ENCODE measurements around the gene UBASH3A.

DNA sequence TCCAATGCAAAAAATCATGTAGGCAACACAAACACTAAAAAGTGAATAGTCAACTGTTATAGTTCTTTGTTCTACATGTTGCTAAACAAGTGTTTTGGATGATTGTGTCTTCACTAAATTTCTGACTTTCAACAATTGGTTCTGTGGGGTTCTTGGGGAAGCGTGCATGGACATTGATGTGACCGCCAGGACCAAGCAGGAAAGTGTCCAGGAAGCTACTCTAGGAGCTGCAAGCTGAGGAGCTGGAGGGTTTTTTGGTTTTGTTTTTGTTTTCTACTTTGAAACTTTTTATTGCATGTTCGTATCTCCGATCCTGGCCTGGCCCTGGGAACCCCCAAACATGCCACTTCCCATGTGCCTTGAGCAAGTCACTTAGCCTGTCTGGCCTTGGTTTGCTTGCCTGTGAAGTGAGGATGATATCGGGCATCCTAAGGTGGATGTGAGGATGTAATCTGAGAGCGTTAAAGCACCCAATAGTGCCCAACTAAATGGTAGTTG, 15.8 kb upstream of the UBASH3A start:
- TF ChIP-seq, protein P1, sequence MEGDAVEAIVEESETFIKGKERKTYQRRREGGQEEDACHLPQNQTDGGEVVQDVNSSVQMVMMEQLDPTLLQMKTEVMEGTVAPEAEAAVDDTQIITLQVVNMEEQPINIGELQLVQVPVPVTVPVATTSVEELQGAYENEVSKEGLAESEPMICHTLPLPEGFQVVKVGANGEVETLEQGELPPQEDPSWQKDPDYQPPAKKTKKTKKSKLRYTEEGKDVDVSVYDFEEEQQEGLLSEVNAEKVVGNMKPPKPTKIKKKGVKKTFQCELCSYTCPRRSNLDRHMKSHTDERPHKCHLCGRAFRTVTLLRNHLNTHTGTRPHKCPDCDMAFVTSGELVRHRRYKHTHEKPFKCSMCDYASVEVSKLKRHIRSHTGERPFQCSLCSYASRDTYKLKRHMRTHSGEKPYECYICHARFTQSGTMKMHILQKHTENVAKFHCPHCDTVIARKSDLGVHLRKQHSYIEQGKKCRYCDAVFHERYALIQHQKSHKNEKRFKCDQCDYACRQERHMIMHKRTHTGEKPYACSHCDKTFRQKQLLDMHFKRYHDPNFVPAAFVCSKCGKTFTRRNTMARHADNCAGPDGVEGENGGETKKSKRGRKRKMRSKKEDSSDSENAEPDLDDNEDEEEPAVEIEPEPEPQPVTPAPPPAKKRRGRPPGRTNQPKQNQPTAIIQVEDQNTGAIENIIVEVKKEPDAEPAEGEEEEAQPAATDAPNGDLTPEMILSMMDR (IDR thresholded peaks at IDR 0.05) = no peak
- no peak for TF ChIP-seq EP300 (IDR thresholded peaks at IDR 0.05; ENCODE audit: borderline replicate concordance in 1 of 2, low read depth in 1 of 2, low read length in 1 of 2)
- TF ChIP-seq MXI1 (IDR thresholded peaks at IDR 0.05; ENCODE audit: low read depth, low read length) = no peak
- no peak for TF ChIP-seq EZH2phosphoT487 (IDR thresholded peaks at IDR 0.05; ENCODE audit: borderline replicate concordance, low read depth)
- TF ChIP-seq, protein P2, sequence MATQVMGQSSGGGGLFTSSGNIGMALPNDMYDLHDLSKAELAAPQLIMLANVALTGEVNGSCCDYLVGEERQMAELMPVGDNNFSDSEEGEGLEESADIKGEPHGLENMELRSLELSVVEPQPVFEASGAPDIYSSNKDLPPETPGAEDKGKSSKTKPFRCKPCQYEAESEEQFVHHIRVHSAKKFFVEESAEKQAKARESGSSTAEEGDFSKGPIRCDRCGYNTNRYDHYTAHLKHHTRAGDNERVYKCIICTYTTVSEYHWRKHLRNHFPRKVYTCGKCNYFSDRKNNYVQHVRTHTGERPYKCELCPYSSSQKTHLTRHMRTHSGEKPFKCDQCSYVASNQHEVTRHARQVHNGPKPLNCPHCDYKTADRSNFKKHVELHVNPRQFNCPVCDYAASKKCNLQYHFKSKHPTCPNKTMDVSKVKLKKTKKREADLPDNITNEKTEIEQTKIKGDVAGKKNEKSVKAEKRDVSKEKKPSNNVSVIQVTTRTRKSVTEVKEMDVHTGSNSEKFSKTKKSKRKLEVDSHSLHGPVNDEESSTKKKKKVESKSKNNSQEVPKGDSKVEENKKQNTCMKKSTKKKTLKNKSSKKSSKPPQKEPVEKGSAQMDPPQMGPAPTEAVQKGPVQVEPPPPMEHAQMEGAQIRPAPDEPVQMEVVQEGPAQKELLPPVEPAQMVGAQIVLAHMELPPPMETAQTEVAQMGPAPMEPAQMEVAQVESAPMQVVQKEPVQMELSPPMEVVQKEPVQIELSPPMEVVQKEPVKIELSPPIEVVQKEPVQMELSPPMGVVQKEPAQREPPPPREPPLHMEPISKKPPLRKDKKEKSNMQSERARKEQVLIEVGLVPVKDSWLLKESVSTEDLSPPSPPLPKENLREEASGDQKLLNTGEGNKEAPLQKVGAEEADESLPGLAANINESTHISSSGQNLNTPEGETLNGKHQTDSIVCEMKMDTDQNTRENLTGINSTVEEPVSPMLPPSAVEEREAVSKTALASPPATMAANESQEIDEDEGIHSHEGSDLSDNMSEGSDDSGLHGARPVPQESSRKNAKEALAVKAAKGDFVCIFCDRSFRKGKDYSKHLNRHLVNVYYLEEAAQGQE (IDR thresholded peaks at IDR 0.05; ENCODE audit: low read depth, low read length) = no peak
- TF ChIP-seq CHD2 (IDR thresholded peaks at IDR 0.05; ENCODE audit: low read length, partially characterized antibody) = no peak
- no peak for TF ChIP-seq POLR2AphosphoS5 (IDR thresholded peaks at IDR 0.05; ENCODE audit: low read depth, low read length)
- no peak for TF ChIP-seq USF2 (IDR thresholded peaks at IDR 0.05; ENCODE audit: borderline replicate concordance, low read depth, low read length)
